Right lobe of liver (tissue), 6 donors: ENCODE data around the gene CHKA. TPM values are rescaled to one million over a fixed set of nuclear protein-coding genes. Genes with fewer than 3 reads are reported as not detected.

Source experiments
- ATAC-seq, 4 donors: fragments of 200-7000 bp; cut with Tn5 transposase; one replicate each; pipeline ENCODE4 v1.9.1; 2020; ENCODE audit warnings: mild to moderate bottlenecking in 4 of 4, moderate library complexity in 4 of 4
- DNase-seq, 3 donors: peaks; one replicate each; pipeline ENCODE4 v3.0.0-alpha.2; 2020
- H3K27ac ChIP-seq, 3 donors: fragments of 200-600 bp; one replicate each; pipeline ENCODE4 v1.8.0; 2022
- H3K27me3 ChIP-seq, 2 donors: fragments of 200-600 bp; one replicate each; pipeline ENCODE4 v1.8.0; 2022
- H3K36me3 ChIP-seq, 4 donors: fragments of 200-600 bp; sonication (generic) in 1 of 4; one replicate each; pipeline versions ENCODE4 v1.5.1 to v1.8.0; 2017 to 2022; ENCODE audit warnings: control low read depth in 1 of 4
- H3K4me1 ChIP-seq, 4 donors: fragments of 200-600 bp; sonication (generic) in 1 of 4; one replicate each; pipeline versions ENCODE4 v1.5.1 to v1.8.0; 2017 to 2022; ENCODE audit warnings: control low read depth in 1 of 4
- H3K4me3 ChIP-seq, 3 donors: fragments of 200-600 bp; one replicate each; pipeline ENCODE4 v1.8.0; 2022
- H3K9me3 ChIP-seq, 4 donors: fragments of 200-600 bp; sonication (generic) in 1 of 4; one replicate each; pipeline versions ENCODE4 v1.5.1 to v1.8.0; 2017 to 2022; ENCODE audit warnings: control low read depth in 1 of 4
- CTCF ChIP-seq, 4 donors: fragments of 200-600 bp in 3 of 4; fragments of 450-650 bp in 1 of 4; IDR thresholded peaks; one replicate each; pipeline versions ENCODE4 v1.5.1 to v1.8.0; 2016 to 2022; ENCODE audit warnings: antibody characterized with exemption in 4 of 4, mild to moderate bottlenecking in 2 of 4
- POLR2A ChIP-seq: fragments of 450-650 bp; IDR thresholded peaks from one replicate; pipeline ENCODE4 v1.6.1; 2017; ENCODE audit warnings: antibody characterized with exemption, mild to moderate bottlenecking
- WGBS: methylation state at CpG from one replicate; pipeline ENCODE4 v1.1.6; 2018; ENCODE audit warnings: low coverage, low lambda C conversion rate; ENCODE audit not compliant: insufficient coverage; ENCODE audit errors: missing lambda C conversion rate; 5-methylcytosine and 5-hydroxymethylcytosine counted together
- intact Hi-C, 2 donors: fragments of 100-400 bp; cut with DNase I; formaldehyde crosslinking; loops; one replicate each; pipeline versions ENCODE4 v1.11.2 to v1.14.1; 2022
- total RNA-seq, 6 experiments: library from RNA; depleted of rRNA in 2 of 6; stranded (reverse); fragments of >200 nt in 2 of 6; fragmentation: NEBNext Ultra II Directional in 3 of 6; extraction: Animal tissue kit (Norgen Biotek cat#: 25700) in 3 of 6; gene quantifications; one replicate each; pipeline versions ENCODE4 v1.1.0 to v1.2.4, GENCODE V29; 2016 to 2023
- donor health status: DM: no; HTN: yes; CAD: no.
- donor health status: DM: no; HTN: no; CAD: no.
- donor health status: DM: no; HTN: no; CAD: no.
- donor health status: DM: no; HTN: yes; CAD: no.
- donor health status: DM: no; HTN: yes; CAD: no.

The CHKA gene
- total RNA-seq, 6 experiments from 2014 or later = 15.1 to 35.8 (median 28.5) TPM

- intact Hi-C loops = no loop called here
- H3K27ac ChIP-seq = no peak overlapping the region
- WGBS = 64% methylated on average over 2 of the region's 3 CpGs
- no peaks in the 10 kb centered on the region for H3K27me3 ChIP-seq
- no peaks in the 10 kb centered on the region for H3K9me3 ChIP-seq
- ATAC-seq (peak in 1 of 4 donors; percentile 24), DNase-seq (no peak)
- TF ChIP-seq POLR2A = no peak
- H3K4me3 ChIP-seq = no peak overlapping the region
- peaks cover 0 to 65% (median 39%) of the 10 kb centered on the region in 4 donors for H3K36me3 ChIP-seq
- peaks cover 0 to 19% (median 0%) of the 10 kb centered on the region in 4 donors for H3K4me1 ChIP-seq
Observed at GRCh38 chr11:68071281-68072048, 49.7 kb downstream of the CHKA start.

GRCh38 chr11:68067991-68068390 lies 53.2 kb downstream of the CHKA start:
- TF ChIP-seq POLR2A (no peak), CTCF (IDR thresholded peaks at IDR 0.05) (no peak)
- Histone ChIP-seq H3K4me3 (no peak overlapping the region), H3K4me1 (no peaks in the 10 kb centered on the region), H3K27me3 (no peaks in the 10 kb centered on the region), H3K27ac (no peak overlapping the region), H3K9me3 (no peaks in the 10 kb centered on the region), H3K36me3 (peaks cover 0 to 92% (median 49%) of the 10 kb centered on the region in 4 donors)
- WGBS = 90% methylated on average over 5 of the region's 5 CpGs
- DNase-seq (no peak), ATAC-seq (no peak)
- intact Hi-C loops = no loop called here

GRCh38 chr11:68066742-68067141 lies 54.4 kb downstream of the CHKA start:
- intact Hi-C loops = no loop called here
- ATAC-seq (peak in 2 of 4 donors; percentile 30 to 32), DNase-seq (peak in 1 of 3 donors; percentile 41)
- WGBS = no CpG with 5 or more reads among the region's 3 CpGs
- Histone ChIP-seq H3K9me3 (no peaks in the 10 kb centered on the region), H3K27ac (no peak overlapping the region), H3K36me3 (peaks cover 0 to 93% (median 52%) of the 10 kb centered on the region in 4 donors), H3K27me3 (no peaks in the 10 kb centered on the region), H3K4me1 (no peaks in the 10 kb centered on the region), H3K4me3 (no peak overlapping the region)
- TF ChIP-seq CTCF (IDR thresholded peaks at IDR 0.05) (no peak), POLR2A (no peak)

- intact Hi-C loops = no loop called here
- WGBS = 91% methylated on average over 5 of the region's 5 CpGs
- Histone ChIP-seq H3K4me1 (no peaks in the 10 kb centered on the region), H3K9me3 (no peaks in the 10 kb centered on the region), H3K27ac (no peak overlapping the region), H3K4me3 (no peak overlapping the region), H3K27me3 (no peaks in the 10 kb centered on the region), H3K36me3 (peaks cover 0 to 95% (median 53%) of the 10 kb centered on the region in 4 donors)
- DNase-seq = peak in 1 of 3 donors; percentile 11
- TF ChIP-seq POLR2A = no peak
- no peak for TF ChIP-seq CTCF (IDR thresholded peaks at IDR 0.05)
- no peak for ATAC-seq
Observed at GRCh38 chr11:68065841-68066240, 55.3 kb downstream of the CHKA start.

- TF ChIP-seq CTCF (IDR thresholded peaks at IDR 0.05) = no peak
- TF ChIP-seq POLR2A = no peak
- Histone ChIP-seq H3K4me3 (no peak overlapping the region), H3K4me1 (no peaks in the 10 kb centered on the region), H3K36me3 (peaks cover 0 to 93% (median 45%) of the 10 kb centered on the region in 4 donors), H3K27me3 (no peaks in the 10 kb centered on the region), H3K27ac (no peak overlapping the region), H3K9me3 (no peaks in the 10 kb centered on the region)
- ATAC-seq = peak in 3 of 4 donors; percentile 28 to 34 (median 29)
- WGBS = 62% methylated on average over 2 of the region's 2 CpGs
- intact Hi-C loops = no loop called here
- DNase-seq = peak in 1 of 3 donors; percentile 22
Observed at GRCh38 chr11:68064926-68065325, 56.3 kb downstream of the CHKA start.
